GM23338 (cell line): ENCODE data around the gene CRY1. TPM values are rescaled to one million over a fixed set of nuclear protein-coding genes. Genes with fewer than 3 reads are reported as not detected.

Experiments used
- ATAC-seq: fragments of 200-7000 bp; cut with Tn5 transposase; 3 replicates; pipeline ENCODE4 v1.9.1; 2020
- DNase-seq: peaks from one replicate; pipeline ENCODE4 v3.0.0-alpha.2; 2015; ENCODE audit warnings: low spot score
- H2AFZ ChIP-seq: fragments of 200-600 bp; sonication (generic); 2 replicates; pipeline ENCODE4 v1.8.0; 2016; ENCODE audit warnings: antibody characterized with exemption, mild to moderate bottlenecking, moderate library complexity
- H3F3A ChIP-seq: fragments of 200-600 bp; sonication (generic); replicated peaks from 2 replicates; pipeline ENCODE4 v1.8.0; 2017; ENCODE audit warnings: antibody characterized with exemption, mixed run types, low read depth
- H3K27ac ChIP-seq: fragments of 200-600 bp; sonication (generic); 2 replicates; pipeline ENCODE4 v1.6.1; 2016; ENCODE audit warnings: low read depth
- H3K27me3 ChIP-seq: fragments of 200-600 bp; sonication (generic); 2 replicates; pipeline ENCODE4 v1.8.0; 2016; ENCODE audit warnings: mild to moderate bottlenecking, mixed run types, moderate library complexity; ENCODE audit not compliant: insufficient read depth
- H3K36me3 ChIP-seq: fragments of 200-600 bp; sonication (generic); 2 replicates; pipeline ENCODE4 v1.8.0; 2016; ENCODE audit warnings: mild to moderate bottlenecking; ENCODE audit not compliant: insufficient read depth
- H3K4me1 ChIP-seq: fragments of 200-600 bp; sonication (generic); 2 replicates; pipeline ENCODE4 v1.8.0; 2016; ENCODE audit warnings: mild to moderate bottlenecking, moderate library complexity; ENCODE audit not compliant: insufficient read depth
- H3K4me2 ChIP-seq: fragments of 200-600 bp; sonication (generic); 2 replicates; pipeline ENCODE4 v1.7.1; 2017; ENCODE audit warnings: mixed run types
- H3K4me3 ChIP-seq: fragments of 200-600 bp; sonication (generic); 2 replicates; pipeline ENCODE4 v1.6.1; 2016; ENCODE audit warnings: mixed run types
- H3K79me2 ChIP-seq: fragments of 200-600 bp; sonication (generic); replicated peaks from 2 replicates; pipeline ENCODE4 v1.8.0; 2017; ENCODE audit warnings: mild to moderate bottlenecking; ENCODE audit not compliant: insufficient read depth
- H3K9me2 ChIP-seq: fragments of 200-600 bp; sonication (generic); 2 replicates; pipeline ENCODE4 v1.8.0; 2017; ENCODE audit not compliant: insufficient read depth
- H4K20me1 ChIP-seq: fragments of 200-600 bp; sonication (generic); replicated peaks from 2 replicates; pipeline ENCODE4 v1.8.0; 2017; ENCODE audit warnings: mild to moderate bottlenecking; ENCODE audit not compliant: insufficient read depth
- H3K27ac Mint-ChIP-seq: 2 replicates; pipeline ENCODE4 v1.8.0; 2020; ENCODE audit warnings: inconsistent platforms, mild to moderate bottlenecking, moderate library complexity, mixed read lengths
- H3K27me3 Mint-ChIP-seq: 3 replicates; pipeline ENCODE4 v1.8.0; 2022; ENCODE audit warnings: low read depth, mild to moderate bottlenecking, moderate library complexity, mixed read lengths, inconsistent platforms; ENCODE audit not compliant: insufficient read depth, poor library complexity
- H3K36me3 Mint-ChIP-seq: 3 replicates; pipeline ENCODE4 v1.8.0; 2021; ENCODE audit warnings: low read depth, mild to moderate bottlenecking, inconsistent platforms, moderate library complexity, mixed read lengths
- H3K4me1 Mint-ChIP-seq: 3 replicates; pipeline ENCODE4 v1.8.0; 2020; ENCODE audit warnings: mild to moderate bottlenecking, inconsistent platforms, mixed read lengths
- H3K4me3 Mint-ChIP-seq: 3 replicates; pipeline ENCODE4 v1.8.0; 2021; ENCODE audit warnings: moderate library complexity, mild to moderate bottlenecking, inconsistent platforms, mixed read lengths
- H3K9me3 Mint-ChIP-seq: 3 replicates; pipeline ENCODE4 v1.8.0; 2020; ENCODE audit warnings: moderate library complexity, mild to moderate bottlenecking, inconsistent platforms, mixed read lengths
- CREB1 ChIP-seq: fragments of 250-450 bp; sonication (Bioruptor Pico); IDR thresholded peaks from 2 replicates; pipeline ENCODE4 v1.5.0; 2020; ENCODE audit warnings: low read depth, mild to moderate bottlenecking, moderate library complexity
- ETS1 ChIP-seq: IDR thresholded peaks from 2 replicates; pipeline ENCODE4 v1.6.1; 2016; ENCODE audit warnings: antibody characterized with exemption
- EZH2 ChIP-seq: fragments of 200-600 bp; sonication (generic); IDR thresholded peaks from one replicate; pipeline ENCODE4 v1.8.0; 2017; ENCODE audit warnings: antibody characterized with exemption, mild to moderate bottlenecking, low read depth; ENCODE audit not compliant: unreplicated experiment
- EZH2phosphoT487 ChIP-seq: fragments of 200-600 bp; sonication (generic); IDR thresholded peaks from one replicate; pipeline ENCODE4 v1.8.1; 2018; ENCODE audit warnings: antibody characterized with exemption; ENCODE audit not compliant: unreplicated experiment
- JUNB ChIP-seq: IDR thresholded peaks from one replicate; pipeline ENCODE4 v1.6.1; 2016; ENCODE audit warnings: antibody characterized with exemption; ENCODE audit not compliant: unreplicated experiment
- NANOG ChIP-seq: IDR thresholded peaks from 2 replicates; pipeline ENCODE4 v1.6.1; 2016; ENCODE audit warnings: antibody characterized with exemption, borderline replicate concordance
- REST ChIP-seq: IDR thresholded peaks from one replicate; pipeline ENCODE4 v1.6.1; 2018; ENCODE audit warnings: antibody characterized with exemption; ENCODE audit not compliant: unreplicated experiment
- STAT1 ChIP-seq: IDR thresholded peaks from one replicate; pipeline ENCODE4 v1.6.1; 2016; ENCODE audit warnings: antibody characterized with exemption; ENCODE audit not compliant: unreplicated experiment
- ZNF114 ChIP-seq: fragments of 250-450 bp; sonication (Bioruptor Pico); IDR thresholded peaks from 2 replicates; pipeline ENCODE4 v1.5.0; 2020; ENCODE audit warnings: mild to moderate bottlenecking, moderate library complexity
- ZNF331 ChIP-seq: fragments of 250-450 bp; sonication (Bioruptor Pico); IDR thresholded peaks from 2 replicates; pipeline ENCODE4 v1.5.0; 2020; ENCODE audit warnings: low read depth, mild to moderate bottlenecking, moderate library complexity
- ZNF462 ChIP-seq: fragments of 250-450 bp; sonication (Bioruptor Pico); IDR thresholded peaks from 2 replicates; pipeline ENCODE4 v1.5.0; 2020; ENCODE audit warnings: mild to moderate bottlenecking, moderate library complexity
- polyA plus RNA-seq: library from polyadenylated mRNA; unstranded; fragments of >200 nt; fragmentation: Nextera tagmentation; extraction: Ambion mirVana; gene quantifications from 2 replicates; pipeline ENCODE4 v1.2.1, GENCODE V29; 2016
- total RNA-seq: library from RNA; depleted of rRNA; stranded (reverse); fragments of >200 nt; shearing (Covaris generic); gene quantifications from 2 replicates; pipeline ENCODE4 v1.2.3, GENCODE V29; 2014

The CRY1 gene
- total and polyA plus RNA-seq, 2 experiments from 2014 or later = 27.7 to 28.2 TPM

GRCh38 chr12:107090711-107091110 lies 2.6 kb downstream of the CRY1 start (continued):
- no peak for TF ChIP-seq ZNF462 (CRISPR knock-in tag)
- TF ChIP-seq JUNB = no peak
- no peak for TF ChIP-seq EZH2phosphoT487
- no peak for TF ChIP-seq STAT1
- TF ChIP-seq ZNF331 (CRISPR knock-in tag) = no peak
- TF ChIP-seq EZH2 = no peak

- Mint-ChIP-seq H3K9me3 (peaks cover 5% of the 10 kb centered on the region; the same call in 2 of the 3 replicates), H3K36me3 (peaks cover 18% of the 10 kb centered on the region), H3K4me3 (no peak overlapping the region), H3K27ac (no peak overlapping the region), H3K27me3 (peaks cover 8% of the 10 kb centered on the region), H3K4me1 (peaks cover 3% of the 10 kb centered on the region; the same call in 2 of the 3 replicates)
- peaks cover 4% of the 10 kb centered on the region; the same call in 1 of the 2 replicates for H4K20me1 ChIP-seq
- H3K36me3 ChIP-seq = no peaks in the 10 kb centered on the region
- DNase-seq = no peak
- H3K9me2 ChIP-seq = no peaks in the 10 kb centered on the region
- no peak overlapping the region for H2AFZ ChIP-seq
- no peaks in the 10 kb centered on the region for H3K27me3 ChIP-seq
- no peaks in the 10 kb centered on the region for H3K4me1 ChIP-seq
- no peaks in the 10 kb centered on the region for H3F3A ChIP-seq
- H3K79me2 ChIP-seq = peaks cover 75% of the 10 kb centered on the region
- ATAC-seq = no peak
- no peak overlapping the region for H3K4me3 ChIP-seq
- no peak overlapping the region for H3K4me2 ChIP-seq
- no peak overlapping the region for H3K27ac ChIP-seq
- no peak for TF ChIP-seq JUNB
- no peak for TF ChIP-seq ZNF114 (CRISPR knock-in tag)
- no peak for TF ChIP-seq CREB1
- no peak for TF ChIP-seq REST
- no peak for TF ChIP-seq NANOG
- no peak for TF ChIP-seq ETS1
- no peak for TF ChIP-seq EZH2phosphoT487
Measured at GRCh38 chr12:107088912-107089311, 4.4 kb downstream of the CRY1 start.
